ENCODE measurements around the gene SULT1A1.
"Not testable (repeated sequence)": the region's sequence is repeated elsewhere in the genome, so short reads cannot be mapped to it uniquely, and the experiment has no call there.

The SULT1A1 gene

DNA sequence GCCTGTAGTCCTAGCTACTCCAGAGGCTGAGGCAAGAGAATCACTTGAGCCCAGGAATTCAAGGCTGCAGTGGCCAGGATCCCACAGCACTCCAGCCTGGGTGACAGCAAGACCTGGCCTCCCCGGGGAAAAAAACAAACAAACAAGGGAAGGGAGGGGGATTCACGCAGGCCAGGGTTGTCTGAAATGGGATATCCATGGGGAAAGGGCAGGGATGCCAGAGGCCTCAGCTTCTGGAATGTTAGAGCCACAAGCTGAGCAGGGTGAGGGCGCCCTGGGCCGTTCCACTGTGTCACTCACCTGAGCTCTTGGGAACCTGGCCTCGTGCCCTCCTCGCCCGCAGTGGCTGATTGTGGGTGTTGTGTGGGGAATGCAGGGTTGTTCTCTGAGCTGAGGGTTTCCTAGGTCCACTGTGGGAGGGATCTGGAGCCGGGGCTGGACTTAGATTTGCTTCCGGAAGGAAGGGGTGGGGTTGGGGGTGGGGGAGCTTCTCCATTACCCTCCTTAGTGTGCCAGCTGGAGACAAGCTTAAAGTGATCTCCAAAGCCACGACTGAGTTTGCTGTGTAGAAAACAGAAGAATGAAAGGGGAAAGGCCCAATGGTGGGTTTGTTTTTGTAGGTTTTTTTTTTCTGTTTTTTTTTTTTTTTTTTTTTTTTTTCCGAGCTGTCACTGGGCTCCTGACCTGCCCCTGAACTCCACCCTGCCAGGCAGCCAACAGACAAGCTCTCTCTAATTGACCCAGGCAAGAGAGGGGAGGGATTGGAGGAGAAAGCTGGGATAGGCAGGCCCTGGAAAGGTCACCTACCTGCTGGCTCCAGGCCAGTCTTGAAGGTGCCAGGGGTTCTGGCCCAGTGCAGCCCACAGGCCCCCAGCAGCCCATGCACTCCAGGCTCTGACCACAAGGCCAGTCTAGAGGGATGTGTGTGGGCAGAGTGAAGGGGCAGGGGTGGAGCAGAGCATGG, at the start of gene SULT1A1:
TSS of gene SULT1A1 (minus strand) at position 414 of the 964 bp plus-strand sequence. CDS start 1,189 bp downstream, outside the sequence.
- FAIRE-seq, result no peak

DNA sequence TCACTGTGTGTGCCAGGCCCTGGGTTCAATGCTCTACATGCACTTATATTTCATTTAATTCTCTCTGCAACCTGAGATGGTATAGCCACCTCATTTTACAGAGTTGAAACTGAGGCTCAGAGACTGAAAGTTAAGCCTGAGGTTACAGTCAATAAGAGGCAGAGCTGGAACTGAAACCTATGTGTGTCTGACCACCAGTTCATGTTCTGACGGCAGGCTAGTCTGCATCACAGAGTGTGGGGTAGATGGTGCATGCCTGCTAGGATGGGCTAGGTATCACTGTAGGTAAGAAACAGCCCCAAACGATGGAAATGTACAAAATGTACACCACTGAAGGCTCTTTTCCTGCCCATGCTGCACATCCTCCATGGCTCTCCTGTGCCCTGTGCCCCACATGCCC, 30.1 kb upstream of the SULT1A1 start:
- FAIRE-seq, result not testable (repeated sequence)

DNA sequence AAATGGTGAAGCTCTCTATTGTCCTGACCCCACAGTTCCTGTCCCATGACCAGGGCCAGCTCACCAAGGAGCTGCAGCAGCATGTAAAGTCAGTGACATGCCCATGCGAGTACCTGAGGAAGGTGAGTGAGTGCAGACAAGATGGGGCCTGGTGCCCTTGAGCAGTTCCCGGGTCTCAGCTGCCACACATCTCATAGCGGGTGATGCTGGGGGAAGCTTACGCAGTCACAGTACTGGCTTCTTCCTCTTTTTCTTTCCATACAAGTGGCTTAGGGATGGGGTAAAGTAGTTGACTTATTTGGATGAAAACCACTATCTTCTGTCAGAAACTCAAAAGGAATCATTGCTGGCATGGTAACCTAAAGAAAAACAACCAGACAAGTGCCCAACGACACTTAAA, 28.5 kb upstream of the SULT1A1 start:
- FAIRE-seq, result not testable (repeated sequence)

DNA sequence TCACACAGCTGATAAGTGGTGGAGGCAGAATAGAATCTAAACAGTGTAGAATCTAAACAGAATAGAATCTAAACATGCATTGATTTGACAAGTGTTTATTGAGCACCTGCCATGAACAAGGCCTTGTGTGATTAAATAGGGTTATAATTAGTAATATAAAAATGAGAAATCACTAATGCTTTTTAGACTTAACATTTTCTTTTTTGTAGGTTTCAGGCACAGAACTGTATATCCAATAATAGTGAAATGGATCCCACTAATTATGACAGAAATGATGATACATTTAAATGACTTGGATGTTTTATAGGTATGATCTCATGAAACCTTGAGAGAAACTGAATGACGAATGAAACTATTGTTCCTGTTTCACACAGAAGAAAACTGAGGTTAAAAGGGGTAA, 27.9 kb upstream of the SULT1A1 start, which contains the start of gene NPIPB8:
TSS of gene NPIPB8 (plus strand) at position 301 of the 400 bp plus-strand sequence. CDS start 296 bp downstream, outside the sequence.
- FAIRE-seq, result not testable (repeated sequence)

DNA sequence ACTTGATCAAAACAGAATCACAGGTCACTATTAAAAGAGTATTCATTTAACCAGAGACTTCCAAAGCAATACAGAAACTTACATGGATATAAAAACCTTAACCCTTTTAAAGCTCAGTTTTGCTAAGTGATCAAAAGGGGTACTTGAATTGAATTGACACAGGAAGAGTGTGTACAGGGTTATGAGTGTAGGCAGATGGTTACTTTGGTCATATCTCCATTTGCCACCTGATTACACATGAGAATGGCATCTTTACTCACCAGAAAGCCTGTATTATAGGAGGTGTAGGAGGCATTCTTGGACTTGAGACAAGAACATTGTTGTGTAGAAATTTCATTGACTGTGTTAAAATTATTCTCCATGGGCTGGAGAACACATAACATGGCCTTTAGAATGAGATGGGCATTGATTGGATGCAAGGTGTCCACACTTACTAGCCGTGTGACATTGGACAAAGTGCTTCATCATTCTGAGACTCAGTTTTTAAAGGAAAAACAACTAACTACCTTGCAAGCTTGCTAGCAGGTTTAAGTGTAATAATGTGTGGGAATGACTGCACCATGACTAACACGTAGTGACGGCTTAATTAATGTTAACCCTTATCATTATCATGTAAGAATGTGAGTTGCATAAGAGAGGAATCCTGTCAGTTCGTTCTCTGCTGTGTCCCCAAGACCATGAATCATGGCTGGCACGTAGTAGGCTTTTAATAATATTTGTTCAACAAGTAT, 26.4 kb upstream of the SULT1A1 start:
- FAIRE-seq, result not testable (repeated sequence)

DNA sequence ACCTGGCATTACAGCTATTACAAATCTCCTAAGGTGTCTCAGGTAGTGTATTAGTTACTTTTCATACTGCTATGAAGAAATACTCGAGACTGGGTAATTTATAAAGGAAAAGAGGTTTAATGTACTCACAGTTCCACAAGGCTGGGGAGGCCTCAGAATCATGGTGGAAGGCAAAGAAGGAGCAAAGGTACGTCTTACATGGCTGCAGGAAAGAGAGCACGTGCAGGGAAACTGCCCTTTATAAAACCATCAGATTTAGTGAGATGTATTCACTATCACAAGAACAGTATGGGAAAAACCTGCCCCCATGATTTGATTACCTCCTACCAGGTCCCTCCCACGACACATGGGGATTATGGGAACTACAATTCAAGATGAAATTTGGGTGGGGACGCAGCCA, 21.1 kb upstream of the SULT1A1 start:
- FAIRE-seq, result not testable (repeated sequence)

DNA sequence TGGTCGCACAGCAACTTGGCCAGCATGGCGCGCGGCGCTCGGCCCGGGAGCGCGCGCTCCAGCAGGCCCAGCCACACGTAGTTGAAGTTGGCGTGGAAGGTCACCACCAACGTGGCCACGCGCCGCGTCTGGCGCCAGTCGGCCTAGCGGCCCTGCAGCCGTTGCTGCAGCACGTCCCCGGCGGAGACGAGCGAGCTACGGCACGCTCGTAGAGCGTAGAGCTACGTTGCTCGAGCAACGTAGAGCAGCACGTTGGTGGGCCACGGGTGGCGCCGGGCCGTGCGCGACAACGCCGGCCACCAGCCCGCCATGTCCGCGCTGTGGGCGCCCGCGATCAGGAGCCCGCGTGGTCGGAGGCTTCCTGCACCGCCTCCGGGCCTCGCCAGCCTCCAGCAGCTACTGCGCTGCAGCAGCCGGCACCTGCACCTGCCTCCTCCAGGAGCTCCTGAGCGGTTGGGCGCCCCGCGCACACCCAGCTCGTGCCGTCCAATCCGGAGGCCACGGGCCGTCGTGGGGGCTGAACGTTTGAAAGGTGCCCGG, 13.4 kb upstream of the SULT1A1 start:
- no peak for FAIRE-seq

DNA sequence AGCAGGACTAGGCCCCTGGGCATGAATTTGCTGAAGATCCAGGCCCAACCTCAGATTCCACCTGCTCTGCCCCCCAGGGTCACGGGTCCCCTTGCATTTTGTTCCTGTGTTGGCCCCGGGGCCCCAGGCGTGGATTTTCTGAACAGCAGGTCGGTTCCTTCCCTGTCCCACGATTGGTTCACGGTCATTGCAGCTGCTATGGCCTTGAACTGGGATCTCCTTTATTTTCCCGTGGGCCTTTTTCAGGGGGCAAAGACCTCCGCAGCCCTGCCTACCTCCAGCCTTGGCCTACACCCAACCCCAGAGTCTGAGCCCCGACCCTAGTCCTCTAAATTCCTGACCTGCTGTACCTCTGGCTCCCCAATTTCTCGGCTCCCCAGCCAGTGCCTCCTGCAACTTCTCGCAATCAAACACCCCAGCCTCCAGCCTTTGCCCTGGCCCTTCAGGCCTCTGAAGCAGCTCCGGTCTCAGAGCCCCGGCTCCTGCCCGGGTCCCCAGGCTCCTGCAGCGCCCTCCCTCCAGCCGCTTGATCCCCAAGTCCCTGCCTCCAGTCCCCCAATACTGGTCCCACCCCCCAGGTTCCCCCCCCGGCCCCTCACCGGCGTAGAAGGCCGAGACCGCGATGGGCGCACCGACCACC, 12.8 kb upstream of the SULT1A1 start:
- not testable (repeated sequence) for FAIRE-seq

DNA sequence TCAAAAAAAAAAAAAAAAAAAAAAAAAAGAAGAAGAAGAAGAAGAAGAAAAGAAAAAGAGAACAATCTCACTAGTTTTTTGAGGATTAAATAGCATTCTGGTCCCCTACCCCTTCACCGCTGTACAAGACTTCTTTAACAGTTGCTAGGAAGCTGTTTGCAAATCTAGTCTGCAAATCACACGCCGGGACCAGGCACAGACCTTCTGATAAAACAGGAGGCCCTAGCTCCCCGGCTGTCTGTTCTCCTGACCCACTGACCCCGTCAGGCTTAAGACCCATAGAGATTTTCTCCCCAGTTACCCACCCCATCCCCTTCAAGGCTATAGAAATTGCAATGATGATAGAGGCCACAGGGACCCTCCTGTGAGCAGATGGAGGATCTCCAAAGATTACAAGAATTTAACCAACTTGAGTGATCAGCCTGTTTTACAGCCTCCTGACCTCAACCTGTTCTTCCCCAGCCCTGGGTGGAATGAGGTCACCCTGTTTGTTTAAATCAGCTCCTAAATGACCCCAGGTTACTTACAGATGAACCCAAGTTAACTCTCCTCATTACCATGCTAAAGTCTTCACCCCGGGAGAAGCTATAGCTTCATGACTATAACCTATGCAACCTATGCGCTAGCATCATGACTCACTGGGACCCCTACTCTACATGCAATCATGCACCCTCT, 11.8 kb upstream of the SULT1A1 start:
- FAIRE-seq, result no peak

DNA sequence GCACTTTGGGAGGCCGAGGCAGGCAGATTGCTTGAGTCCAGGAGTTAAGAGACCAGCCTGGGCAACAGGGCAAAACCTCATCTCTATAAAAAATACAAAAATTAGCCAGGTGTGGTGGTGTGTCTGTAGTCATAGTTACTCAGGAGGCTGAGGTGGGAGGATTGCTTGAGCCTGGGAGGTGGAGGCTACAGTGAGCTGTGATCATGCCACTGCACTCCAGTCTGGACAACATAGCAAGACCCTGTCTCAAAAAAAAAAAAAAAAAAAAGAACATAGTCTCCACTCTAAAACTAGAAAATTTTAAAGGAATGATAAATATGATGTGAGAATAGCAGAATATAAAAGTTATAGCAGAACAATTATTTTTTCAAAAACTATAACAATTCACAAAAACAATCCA, 10.5 kb upstream of the SULT1A1 start:
- not testable (repeated sequence) for FAIRE-seq

DNA sequence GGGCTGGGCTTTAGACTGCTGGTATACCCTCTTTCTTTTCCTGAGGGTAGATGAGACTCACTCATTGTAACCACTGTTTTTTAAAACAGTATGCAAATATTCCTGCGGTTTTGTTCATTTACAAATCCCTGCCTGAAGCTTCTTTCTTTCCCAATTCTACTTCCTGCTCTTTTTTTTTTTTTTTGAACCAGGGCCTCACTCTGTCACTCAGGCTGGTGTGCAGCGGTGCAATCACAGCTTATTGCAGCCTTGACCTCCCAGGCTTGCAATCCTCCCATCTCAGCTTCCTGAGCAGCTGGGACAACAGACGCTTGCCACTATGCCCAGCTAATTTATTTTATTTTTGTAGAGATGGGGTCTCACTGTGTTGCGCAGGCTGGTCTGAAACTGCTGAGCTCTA, 8.0 kb upstream of the SULT1A1 start:
- no peak for FAIRE-seq

DNA sequence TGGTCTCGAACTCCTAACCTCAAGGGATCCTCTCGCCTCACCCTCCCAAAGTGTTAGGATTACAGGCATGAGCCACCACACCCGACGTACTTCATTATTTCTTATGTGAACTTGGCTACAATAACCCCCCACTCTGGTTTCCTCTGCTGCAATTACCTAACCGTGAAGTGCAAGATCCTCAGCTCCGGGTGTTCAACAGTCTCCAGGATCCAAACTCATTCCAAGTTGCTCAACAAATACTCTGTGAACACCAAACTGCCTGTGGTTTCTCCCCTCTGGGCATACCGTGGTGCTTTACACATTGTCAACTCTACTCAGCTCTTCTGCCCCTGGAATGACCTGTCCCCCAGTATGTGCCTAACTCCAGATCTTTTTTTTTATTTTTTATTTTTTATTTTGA, 6.8 kb upstream of the SULT1A1 start:
- no peak for FAIRE-seq

DNA sequence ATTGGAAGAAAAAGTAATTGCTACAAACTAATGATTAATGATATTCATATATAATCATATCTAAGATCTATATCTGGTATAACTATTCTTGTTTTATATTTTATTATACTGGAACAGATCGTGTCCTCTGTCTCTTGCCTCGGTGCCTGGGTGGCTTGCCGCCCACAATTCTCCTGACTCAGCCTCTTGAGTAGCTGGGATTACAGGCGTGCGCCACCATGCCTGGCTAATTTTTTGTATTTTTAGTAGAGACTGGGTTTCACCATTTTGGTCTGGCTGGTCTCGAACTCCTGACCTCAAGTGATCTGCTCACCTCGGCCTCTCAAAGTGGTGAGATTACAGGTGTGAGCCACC, 6.4 kb upstream of the SULT1A1 start:
- FAIRE-seq, result not testable (repeated sequence)

DNA sequence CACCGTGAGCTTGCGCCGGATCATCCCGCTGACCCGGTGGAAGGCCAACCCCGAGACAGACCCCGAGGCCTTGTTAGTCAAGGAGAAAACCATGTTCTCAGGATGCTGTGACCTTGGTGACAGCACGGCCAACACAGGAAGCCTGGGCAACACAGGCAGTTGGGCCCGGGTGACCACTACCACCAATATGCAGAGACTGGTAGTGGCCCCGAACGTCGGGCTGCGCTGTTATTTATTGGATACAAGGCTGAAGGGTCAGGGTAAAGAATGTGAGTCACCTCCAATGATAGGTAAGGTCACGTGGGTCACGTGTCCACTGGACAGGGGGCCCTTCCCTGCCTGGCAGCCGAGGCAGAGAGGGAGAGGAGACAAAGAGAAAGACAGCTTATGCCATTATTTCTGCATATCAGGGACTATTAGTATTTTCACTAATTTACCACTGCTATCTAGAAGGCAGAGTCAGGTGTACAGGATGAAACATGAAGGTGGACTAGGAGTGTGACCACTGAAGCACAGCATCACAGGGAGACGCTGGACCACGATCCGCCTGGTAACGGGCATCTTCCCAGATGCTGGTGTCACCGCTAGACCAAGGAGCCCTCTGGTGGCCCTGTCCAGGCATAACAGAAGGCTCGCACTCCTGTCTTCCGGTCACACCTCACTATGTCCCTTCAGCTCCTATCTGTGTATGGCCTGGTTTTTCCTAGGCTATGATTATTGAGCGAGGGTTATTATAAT, 5.8 kb upstream of the SULT1A1 start:
- not testable (repeated sequence) for FAIRE-seq

DNA sequence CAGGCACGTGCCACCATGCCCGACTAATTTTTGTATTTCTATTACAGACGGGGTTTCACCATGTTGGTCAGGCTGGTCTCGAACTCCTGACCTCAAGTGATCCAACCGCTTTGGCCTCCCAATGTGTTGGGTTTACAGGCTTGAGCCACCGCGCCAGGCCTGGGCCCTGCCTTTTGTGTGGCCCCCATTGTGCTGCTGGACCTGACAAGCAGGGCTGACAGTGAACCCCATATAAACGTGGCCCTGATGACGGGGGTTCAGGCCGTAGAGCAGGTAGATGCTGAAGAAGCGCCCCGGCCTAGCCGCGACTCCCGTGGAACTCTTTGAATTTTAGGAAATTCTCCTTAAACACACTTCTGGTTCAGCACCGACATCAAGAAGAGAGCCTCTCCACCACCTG, 4.7 kb upstream of the SULT1A1 start:
- not testable (repeated sequence) for FAIRE-seq

DNA sequence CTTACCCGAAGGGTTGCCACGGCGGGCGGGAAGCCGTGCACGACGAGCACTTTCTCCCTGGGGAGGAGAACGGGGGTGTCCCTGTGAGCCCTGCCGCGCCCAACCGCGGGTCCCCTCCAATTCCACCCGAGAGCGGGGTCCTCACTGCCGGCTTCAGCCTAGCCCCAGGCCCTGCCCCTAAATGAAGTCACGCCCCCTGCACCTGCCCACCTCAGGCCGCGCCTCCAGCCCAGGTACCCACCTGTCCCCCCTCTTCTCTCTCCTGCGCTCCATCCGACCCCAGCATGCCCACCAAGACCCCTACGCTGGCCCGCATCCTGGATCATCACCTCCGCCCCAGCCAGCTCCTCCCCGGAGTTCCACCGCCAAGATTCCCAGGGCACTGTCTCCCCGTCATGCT, 4.1 kb upstream of the SULT1A1 start:
- not testable (repeated sequence) for FAIRE-seq

DNA sequence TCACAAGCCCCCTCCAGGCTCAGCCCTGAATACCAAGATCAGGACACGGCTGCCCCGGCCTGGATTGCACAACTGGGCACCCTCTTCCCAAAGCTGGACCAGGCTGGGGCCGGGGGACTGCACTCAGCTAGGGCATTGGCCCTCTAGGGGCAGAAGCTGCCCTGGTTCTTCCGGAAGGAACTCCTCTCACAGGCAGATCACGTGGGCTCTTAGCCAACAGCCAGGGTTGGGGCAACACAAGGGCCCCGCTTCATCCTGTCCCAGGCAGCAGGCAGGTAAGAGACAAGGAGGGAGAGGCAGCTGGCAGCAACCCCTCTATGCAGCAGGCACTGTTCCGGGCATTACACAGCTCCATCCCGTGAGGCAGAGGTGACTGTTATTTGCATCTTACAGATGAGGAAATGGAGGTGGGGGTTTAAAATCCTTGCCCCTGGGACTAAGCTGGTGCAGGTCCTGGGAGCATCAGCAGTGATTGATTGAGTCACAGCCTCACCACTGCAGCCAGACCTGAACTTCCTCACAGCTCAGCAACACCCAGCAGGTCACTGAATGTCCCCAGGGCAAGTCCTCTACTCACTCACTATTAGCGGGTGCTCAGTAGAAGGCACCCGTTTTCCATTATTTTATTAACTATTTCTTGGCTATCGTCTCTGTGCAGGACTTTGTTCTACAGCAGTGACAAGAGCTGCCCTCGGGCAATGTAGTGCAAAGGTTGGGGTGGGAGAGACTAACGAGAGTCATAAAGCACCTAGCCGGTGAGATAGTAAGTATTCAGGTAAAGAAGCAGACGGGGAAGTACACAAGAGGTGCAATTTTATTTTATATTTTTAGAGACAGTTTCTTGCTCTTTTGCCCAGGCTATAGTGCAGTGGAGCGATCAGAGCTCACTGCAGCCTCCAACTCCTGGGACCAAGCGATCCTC, 2.8 kb upstream of the SULT1A1 start:
- FAIRE-seq, result not testable (repeated sequence)

DNA sequence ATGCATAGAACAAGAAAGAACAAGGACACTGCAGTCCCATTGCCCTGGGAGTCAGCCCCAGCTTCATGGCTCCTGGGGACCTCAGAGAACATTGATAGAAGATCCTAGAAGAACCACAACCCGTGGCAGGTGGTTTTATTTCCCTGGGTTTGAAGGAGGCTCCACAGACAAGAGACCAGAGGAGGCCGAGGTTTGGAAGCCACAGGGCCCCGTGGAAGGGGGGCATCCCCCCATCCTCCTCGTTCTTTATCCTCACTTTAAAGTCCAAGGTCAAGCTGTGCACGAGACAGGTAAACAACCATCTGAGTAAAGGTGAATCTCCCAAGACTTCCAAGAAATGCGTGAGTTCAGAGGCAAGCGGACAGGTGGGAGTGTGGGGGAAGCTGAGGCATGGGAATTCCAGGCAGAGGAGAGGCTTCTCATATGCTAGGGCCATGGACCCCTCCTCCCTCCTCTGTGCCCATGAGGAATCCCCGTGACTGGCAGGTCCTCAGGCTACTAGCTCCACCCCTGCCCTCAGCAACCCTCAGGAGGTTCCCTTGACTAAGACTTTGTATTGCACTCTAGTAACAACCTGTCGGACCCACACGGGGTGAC, 849 bp upstream of the SULT1A1 start:
- no peak for FAIRE-seq

DNA sequence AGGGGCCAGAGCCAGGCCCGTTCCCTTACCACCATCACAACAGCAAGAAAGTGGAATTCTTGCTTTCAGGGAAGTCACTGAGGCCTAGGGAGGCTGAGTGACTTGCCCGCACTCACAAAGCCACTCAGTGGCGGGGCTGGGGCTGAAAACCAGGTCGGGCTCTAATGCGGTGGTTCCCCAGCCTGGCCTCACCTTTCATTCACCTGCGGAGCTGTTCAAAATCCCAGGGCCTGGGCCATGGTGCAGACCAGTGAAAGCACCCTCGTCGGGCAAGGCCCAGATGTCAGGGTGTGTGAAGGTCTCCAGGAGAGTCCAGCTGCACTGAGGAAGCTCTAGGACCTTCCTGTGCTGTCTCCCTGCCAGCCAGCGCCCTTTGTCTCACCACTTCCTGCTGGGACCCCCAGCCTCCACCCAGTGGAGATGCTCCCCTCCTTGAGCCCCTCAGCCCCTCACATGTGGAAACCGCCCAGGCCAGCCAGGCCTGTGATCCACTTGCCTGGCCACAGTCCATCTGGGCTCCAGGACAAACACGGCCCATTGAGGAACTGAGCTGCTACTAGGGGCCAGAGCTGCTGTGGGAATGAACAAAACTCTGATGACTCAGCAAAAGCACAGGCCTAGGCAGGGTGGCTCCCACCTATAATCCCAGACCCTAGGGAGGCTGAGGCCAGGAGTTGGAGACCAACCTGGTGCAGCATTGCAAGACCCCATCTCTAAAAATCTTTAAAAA, 812 bp downstream of the SULT1A1 start:
- not testable (repeated sequence) for FAIRE-seq
